H1 (cell line): ENCODE measurements around the gene CX3CL1.

Experiments used
- CHD2 ChIP-seq: IDR thresholded peaks from 2 replicates; pipeline ENCODE4 v1.6.1; 2012; ENCODE audit warnings: low read length, improper control_type of control experiment
- CREB1 ChIP-seq: IDR thresholded peaks from 2 replicates; pipeline ENCODE4 v1.6.1; 2012; ENCODE audit warnings: inconsistent platforms
- CTCF ChIP-seq, 3 experiments: IDR thresholded peaks; 1 replicate in 2 of 3; 2 replicates in 1 of 3; pipeline versions ENCODE4 v1.5.1 to v1.6.1; 2011; ENCODE audit warnings: low read length in 3 of 3, mild to moderate bottlenecking in 3 of 3, inconsistent platforms in 2 of 3, low read depth in 1 of 3, moderate library complexity in 1 of 3; ENCODE audit not compliant: insufficient read depth in 1 of 3; ENCODE audit errors: control extremely low read depth in 1 of 3
- EZH2 ChIP-seq: fragments of 200-600 bp; sonication (generic); IDR thresholded peaks from 2 replicates; pipeline ENCODE4 v1.7.1; 2012; ENCODE audit warnings: low read depth, mild to moderate bottlenecking, moderate library complexity, low read length, inconsistent platforms; ENCODE audit not compliant: severe bottlenecking
- GABPA ChIP-seq: IDR thresholded peaks from 2 replicates; pipeline ENCODE4 v1.6.1; 2011; ENCODE audit warnings: mild to moderate bottlenecking, low read length, moderate library complexity, borderline replicate concordance; ENCODE audit not compliant: insufficient read depth
- SIN3A ChIP-seq, 2 experiments: IDR thresholded peaks in 1 of 2; conservative IDR thresholded peaks in 1 of 2; 2 replicates each; pipeline ENCODE4 v1.6.1; 2011 to 2012; ENCODE audit warnings: low read length in 2 of 2, improper control_type of control experiment in 1 of 2, low read depth in 1 of 2, mild to moderate bottlenecking in 1 of 2
- TAF7 ChIP-seq: optimal IDR thresholded peaks from 2 replicates; pipeline ENCODE3; 2011; ENCODE audit warnings: low read depth, mild to moderate bottlenecking, inconsistent platforms, low read length, moderate library complexity, borderline replicate concordance

- TF ChIP-seq CTCF (IDR thresholded peaks at IDR 0.05; ENCODE audit: control extremely low read depth in 1 of 3, insufficient read depth in 1 of 3, low read depth in 1 of 3, low read length in 3 of 3): no peak
- TF ChIP-seq TAF7: no peak
- no peak for TF ChIP-seq CHD2
- no peak for TF ChIP-seq SIN3A (conservative IDR thresholded peaks at IDR 0.05 in 1 of 2, IDR thresholded peaks at IDR 0.05 in 1 of 2; ENCODE audit: low read depth in 1 of 2, low read length in 2 of 2)
- TF ChIP-seq EZH2: no peak
- no peak for TF ChIP-seq CREB1
- no peak for TF ChIP-seq GABPA
Observed at GRCh38 chr16:57361404-57361803, 10.9 kb upstream of the CX3CL1 start.
